ENCODE measurements around the gene BBS7. TPM values are rescaled to one million over a fixed set of nuclear protein-coding genes. Genes with fewer than 3 reads are reported as not detected.

The BBS7 gene
- total RNA-seq, 2 donors from 2014 or later = 4.9 to 5.5 TPM

DNA sequence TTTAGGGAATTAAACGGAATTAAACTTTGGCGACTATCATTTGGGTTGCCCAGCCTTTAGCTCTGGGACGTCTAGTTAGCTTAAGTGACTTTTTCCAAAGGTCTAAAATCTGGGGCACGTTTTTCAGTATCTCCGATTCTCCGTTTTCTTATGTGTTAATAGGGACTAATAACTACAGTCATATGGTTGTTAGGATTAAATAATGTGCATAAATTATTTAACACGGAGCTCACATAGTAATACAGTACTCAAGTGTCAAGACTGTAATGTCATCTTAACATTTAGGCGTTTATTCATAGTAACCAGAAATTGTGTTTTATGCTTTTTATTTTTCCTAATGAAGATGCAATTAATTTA is 46.1 kb downstream of the BBS7 start:
- peak overlapping the region; percentile 68 to 80 for H3K27ac ChIP-seq
- no peaks in the 10 kb centered on the region for H3K27me3 ChIP-seq
- no peaks in the 10 kb centered on the region for H3K9me3 ChIP-seq
- peak overlapping the region; percentile 42 to 74 for H3K4me3 ChIP-seq
- no peak for DNase-seq (ENCODE audit: low spot score)
- H3K36me3 ChIP-seq = no peaks in the 10 kb centered on the region
- H3K4me1 ChIP-seq = peaks cover 0 to 18% of the 10 kb centered on the region in 2 donors
- TF ChIP-seq, protein P1, sequence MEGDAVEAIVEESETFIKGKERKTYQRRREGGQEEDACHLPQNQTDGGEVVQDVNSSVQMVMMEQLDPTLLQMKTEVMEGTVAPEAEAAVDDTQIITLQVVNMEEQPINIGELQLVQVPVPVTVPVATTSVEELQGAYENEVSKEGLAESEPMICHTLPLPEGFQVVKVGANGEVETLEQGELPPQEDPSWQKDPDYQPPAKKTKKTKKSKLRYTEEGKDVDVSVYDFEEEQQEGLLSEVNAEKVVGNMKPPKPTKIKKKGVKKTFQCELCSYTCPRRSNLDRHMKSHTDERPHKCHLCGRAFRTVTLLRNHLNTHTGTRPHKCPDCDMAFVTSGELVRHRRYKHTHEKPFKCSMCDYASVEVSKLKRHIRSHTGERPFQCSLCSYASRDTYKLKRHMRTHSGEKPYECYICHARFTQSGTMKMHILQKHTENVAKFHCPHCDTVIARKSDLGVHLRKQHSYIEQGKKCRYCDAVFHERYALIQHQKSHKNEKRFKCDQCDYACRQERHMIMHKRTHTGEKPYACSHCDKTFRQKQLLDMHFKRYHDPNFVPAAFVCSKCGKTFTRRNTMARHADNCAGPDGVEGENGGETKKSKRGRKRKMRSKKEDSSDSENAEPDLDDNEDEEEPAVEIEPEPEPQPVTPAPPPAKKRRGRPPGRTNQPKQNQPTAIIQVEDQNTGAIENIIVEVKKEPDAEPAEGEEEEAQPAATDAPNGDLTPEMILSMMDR (IDR thresholded peaks at IDR 0.05) = no peak

DNA sequence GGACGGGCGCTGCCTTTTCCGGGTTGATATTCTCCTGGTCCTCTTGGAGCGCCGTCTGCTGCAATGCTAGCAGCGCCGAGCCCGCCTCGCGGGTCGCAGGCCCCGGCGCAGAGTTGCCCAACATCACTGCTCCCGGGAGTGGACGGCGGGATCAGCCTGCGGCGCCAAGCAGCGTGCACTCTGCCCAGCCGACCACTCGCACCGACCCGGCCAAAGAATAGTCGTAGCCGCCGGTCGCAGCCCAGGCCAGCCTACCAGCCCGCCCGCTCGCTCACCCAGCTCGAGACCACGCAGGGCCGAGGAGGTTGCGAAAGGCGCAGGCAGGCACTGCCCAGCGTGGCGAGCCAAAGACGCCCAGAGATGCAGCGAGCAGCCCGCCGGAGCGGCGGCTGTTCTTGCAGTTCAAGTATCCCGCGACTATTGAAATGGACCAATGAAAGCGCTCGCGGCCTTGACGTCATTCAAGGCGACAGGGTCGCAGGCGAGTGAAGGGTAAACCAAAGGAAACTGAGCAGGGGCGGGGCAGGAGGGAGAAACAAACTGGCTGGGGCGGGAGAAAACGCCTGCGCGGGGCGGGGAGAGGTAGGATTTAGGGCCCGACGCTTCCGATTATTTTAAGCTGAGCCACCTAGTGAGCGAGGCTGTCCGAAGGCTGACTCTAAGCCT is 46.6 kb downstream of the BBS7 start, which contains the start of gene CCNA2:
CCNA2 (minus strand) TSS at position 379 of the 666 bp plus-strand sequence; CDS start at position 124, 255 bp downstream.
- Histone ChIP-seq H3K4me3 (peak within 1 kb of the TSS; percentile 42 to 74), H3K36me3 (no peaks in the 10 kb centered on the region), H3K27me3 (no peaks in the 10 kb centered on the region), H3K4me1 (peaks cover 0 to 18% of the 10 kb centered on the region in 2 donors), H3K27ac (peak within 1 kb of the TSS; percentile 68 to 80), H3K9me3 (no peaks in the 10 kb centered on the region)
- peak; percentile 98 for DNase-seq (ENCODE audit: low spot score)
- TF ChIP-seq, protein P1 (IDR thresholded peaks at IDR 0.05) = peak in 1 of 2 donors; percentile 36

DNA sequence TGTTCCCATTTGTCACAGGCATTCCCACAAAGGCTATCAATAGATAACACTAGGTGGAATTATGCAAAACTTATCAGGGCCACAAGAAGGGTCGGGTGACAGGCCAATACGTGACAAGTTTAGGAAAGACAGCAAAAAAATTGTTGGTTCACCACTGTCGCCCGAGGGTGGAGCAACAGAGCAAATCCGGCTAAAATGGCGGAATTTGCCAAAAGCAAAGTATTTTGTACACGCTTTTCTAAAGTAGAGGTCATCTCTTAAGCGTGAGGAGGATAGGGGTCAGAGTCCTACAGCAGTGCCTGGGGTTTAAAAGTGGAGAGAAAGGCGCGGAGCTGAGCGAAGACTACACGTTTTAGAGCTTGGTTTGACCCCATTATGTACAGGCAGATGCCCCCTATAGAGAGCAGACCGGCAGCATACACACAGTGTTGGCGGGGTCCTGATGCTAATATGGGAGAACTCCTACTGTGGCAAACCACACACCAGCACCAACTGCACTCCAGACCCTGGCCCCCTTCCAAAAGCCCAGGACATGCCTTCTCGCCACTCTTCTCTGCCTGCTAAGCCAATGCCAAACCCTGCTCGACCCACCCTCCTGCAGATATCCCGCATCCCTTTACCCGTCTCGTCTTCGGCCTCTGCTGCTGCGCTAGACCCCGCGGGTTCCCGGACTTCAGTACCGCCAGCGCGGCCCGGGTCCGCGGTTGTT is 47.3 kb downstream of the BBS7 start:
- Histone ChIP-seq H3K9me3 (no peaks in the 10 kb centered on the region), H3K27me3 (no peaks in the 10 kb centered on the region), H3K4me3 (peak overlapping the region; percentile 42 to 74), H3K27ac (peak overlapping the region in 1 of 2 donors; percentile 80), H3K36me3 (no peaks in the 10 kb centered on the region), H3K4me1 (peaks cover 0 to 18% of the 10 kb centered on the region in 2 donors)
- no peak for DNase-seq (ENCODE audit: low spot score)
- TF ChIP-seq, protein P1 (IDR thresholded peaks at IDR 0.05) = no peak

DNA sequence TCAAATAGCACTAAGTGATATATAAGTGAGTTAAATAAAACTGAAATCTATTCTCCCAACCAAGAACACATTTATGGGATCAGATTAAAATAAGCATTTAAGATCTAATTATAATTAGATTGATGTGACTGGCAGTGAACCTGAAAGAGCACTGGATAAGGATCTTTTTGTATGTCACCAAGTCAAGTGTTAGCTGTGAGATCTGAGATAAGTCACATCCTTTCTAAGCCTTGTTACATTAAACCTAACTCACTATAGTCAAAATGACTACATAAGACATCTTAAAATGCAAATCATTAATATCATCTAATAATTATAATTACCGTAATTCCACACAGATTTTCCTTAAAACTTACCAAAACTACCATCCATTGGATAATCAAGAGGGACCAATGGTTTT is 48.2 kb downstream of the BBS7 start:
- Histone ChIP-seq H3K27ac (no peak overlapping the region), H3K27me3 (no peaks in the 10 kb centered on the region), H3K4me3 (no peak overlapping the region), H3K9me3 (no peaks in the 10 kb centered on the region), H3K4me1 (peaks cover 0 to 18% of the 10 kb centered on the region in 2 donors), H3K36me3 (no peaks in the 10 kb centered on the region)
- TF ChIP-seq, protein P1 (IDR thresholded peaks at IDR 0.05) = no peak
- DNase-seq (ENCODE audit: low spot score) = no peak

DNA sequence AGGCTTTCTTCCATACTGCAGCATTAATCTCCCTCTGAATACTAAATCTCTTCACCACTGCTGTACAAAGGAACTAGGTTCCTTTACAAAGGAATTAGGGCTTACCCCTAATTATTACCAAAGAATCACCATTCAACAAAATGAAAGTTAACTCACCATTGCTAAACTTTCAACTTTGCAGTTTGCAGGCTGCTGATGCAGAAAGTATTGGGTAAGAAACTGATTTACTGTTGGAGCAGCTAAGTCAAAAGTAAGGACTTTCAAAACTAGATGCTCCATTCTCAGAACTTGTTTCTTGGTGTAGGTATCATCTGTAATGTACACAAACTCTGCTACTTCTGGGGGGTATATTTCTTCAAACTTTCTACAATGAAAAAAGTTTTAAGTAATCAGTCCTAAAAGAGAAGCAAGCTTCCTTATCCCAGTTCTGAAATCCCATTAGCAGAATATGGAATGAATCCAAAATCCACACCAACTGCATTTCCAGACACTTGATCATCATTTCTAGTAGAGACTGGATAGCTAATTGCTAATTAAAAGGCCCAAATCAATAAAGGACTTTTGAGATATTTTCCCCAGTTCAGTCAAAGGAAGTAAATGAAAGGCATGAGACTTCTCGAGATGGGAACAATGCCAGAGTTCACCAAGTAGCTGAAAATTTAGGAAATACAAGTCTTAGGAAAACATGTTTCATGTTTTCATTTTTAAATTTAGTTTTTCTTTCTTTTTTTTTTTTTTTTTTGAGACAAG is 50.9 kb downstream of the BBS7 start:
- Histone ChIP-seq H3K27me3 (no peaks in the 10 kb centered on the region), H3K36me3 (peaks cover 23% of the 10 kb centered on the region), H3K4me3 (no peak overlapping the region), H3K4me1 (peaks cover 0 to 15% of the 10 kb centered on the region in 2 donors), H3K9me3 (no peaks in the 10 kb centered on the region), H3K27ac (no peak overlapping the region)
- TF ChIP-seq, protein P1 (IDR thresholded peaks at IDR 0.05) = no peak
- DNase-seq (ENCODE audit: low spot score) = no peak

Measured in right atrium auricular region (tissue), 2 donors.